ENCODE data around the gene EIF2D. TPM values are rescaled to one million over a fixed set of nuclear protein-coding genes. Genes with fewer than 3 reads are reported as not detected.

Gene EIF2D
- total RNA-seq, 1 experiment from 2014 or later, result 110 TPM

DNA sequence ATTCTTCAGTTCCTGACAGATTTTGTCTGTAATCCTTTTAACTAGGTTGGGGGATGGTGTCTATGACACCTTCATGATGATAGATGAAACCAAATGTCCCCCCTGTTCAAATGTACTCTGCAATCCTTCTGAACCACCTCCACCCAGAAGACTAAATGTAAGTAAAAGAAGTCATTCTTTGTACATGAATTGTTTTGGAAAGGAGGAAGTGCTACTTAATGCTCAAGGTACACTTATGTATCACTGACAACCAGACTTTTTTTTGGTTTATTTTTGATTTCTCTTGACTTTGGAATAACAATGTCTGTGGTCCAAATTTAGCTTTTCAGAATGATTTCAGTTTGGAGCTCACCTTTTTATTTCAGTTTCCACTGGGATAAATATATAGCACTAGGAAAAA is 25.3 kb upstream of the EIF2D start:
- ChIA-PET CTCF (interaction anchor here (0.5 to 36.8 kb wide), 7 partner anchors 23 to 274 kb away, joined by 3 to 1191 read pairs (median 5); partner anchors contain the start of gene EIF2D), POLR2A (interaction anchor here (0.7 to 13.3 kb wide), 12 partner anchors 9 to 391 kb away, joined by 3 to 215 read pairs (median 5); partner anchors contain the start of genes EIF2D and MAPKAPK2)
- Mint-ChIP-seq H3K4me1 (ENCODE audit: insufficient read depth, unreplicated experiment) (peaks cover 38% of the 10 kb centered on the region), H3K4me3 (ENCODE audit: unreplicated experiment) (peak overlapping the region; percentile 89), H3K36me3 (ENCODE audit: insufficient read depth, unreplicated experiment) (peaks cover 40% of the 10 kb centered on the region), H3K27me3 (ENCODE audit: insufficient read depth, unreplicated experiment) (no peaks in the 10 kb centered on the region), H3K9me3 (ENCODE audit: unreplicated experiment) (no peaks in the 10 kb centered on the region), H3K27ac (ENCODE audit: low read depth, unreplicated experiment) (peak overlapping the region; percentile 46)
- no TSS peak for BruUV-seq (replicated peaks)
- TF ChIP-seq, protein P1, sequence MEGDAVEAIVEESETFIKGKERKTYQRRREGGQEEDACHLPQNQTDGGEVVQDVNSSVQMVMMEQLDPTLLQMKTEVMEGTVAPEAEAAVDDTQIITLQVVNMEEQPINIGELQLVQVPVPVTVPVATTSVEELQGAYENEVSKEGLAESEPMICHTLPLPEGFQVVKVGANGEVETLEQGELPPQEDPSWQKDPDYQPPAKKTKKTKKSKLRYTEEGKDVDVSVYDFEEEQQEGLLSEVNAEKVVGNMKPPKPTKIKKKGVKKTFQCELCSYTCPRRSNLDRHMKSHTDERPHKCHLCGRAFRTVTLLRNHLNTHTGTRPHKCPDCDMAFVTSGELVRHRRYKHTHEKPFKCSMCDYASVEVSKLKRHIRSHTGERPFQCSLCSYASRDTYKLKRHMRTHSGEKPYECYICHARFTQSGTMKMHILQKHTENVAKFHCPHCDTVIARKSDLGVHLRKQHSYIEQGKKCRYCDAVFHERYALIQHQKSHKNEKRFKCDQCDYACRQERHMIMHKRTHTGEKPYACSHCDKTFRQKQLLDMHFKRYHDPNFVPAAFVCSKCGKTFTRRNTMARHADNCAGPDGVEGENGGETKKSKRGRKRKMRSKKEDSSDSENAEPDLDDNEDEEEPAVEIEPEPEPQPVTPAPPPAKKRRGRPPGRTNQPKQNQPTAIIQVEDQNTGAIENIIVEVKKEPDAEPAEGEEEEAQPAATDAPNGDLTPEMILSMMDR (IDR thresholded peaks at IDR 0.05; ENCODE audit: unreplicated experiment), result no peak
- intact Hi-C loops (cut with micrococcal nuclease), result loop anchor here (10.0 kb wide), 1 partner anchor 437 kb away; no protein-coding TSS in a partner anchor
- no peak for DNase-seq (ENCODE audit: unreplicated experiment)

DNA sequence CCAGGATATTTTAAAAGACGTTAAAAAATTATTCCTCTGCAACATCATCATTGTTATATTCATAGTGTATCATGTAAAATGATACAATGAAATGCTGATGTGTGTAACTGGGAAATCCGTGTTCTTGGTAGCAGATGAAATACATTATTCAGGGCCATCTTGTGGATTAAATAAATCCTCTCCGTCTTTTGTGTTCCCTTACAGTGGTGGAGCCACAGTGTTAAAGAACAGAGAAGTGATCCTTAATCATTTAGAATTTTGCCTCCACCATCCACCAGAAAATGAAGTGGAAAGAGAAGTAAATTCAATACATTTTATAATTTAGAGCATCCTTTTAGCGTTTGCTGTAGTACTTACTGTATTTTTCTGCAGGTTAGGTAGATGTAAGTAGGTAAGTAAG is 24.4 kb upstream of the EIF2D start:
- BruUV-seq (replicated peaks), result no TSS peak
- Mint-ChIP-seq H3K4me3 (ENCODE audit: unreplicated experiment) (peak overlapping the region; percentile 89), H3K36me3 (ENCODE audit: insufficient read depth, unreplicated experiment) (peaks cover 40% of the 10 kb centered on the region), H3K4me1 (ENCODE audit: insufficient read depth, unreplicated experiment) (peaks cover 38% of the 10 kb centered on the region), H3K27ac (ENCODE audit: low read depth, unreplicated experiment) (peak overlapping the region; percentile 82), H3K9me3 (ENCODE audit: unreplicated experiment) (no peaks in the 10 kb centered on the region), H3K27me3 (ENCODE audit: insufficient read depth, unreplicated experiment) (no peaks in the 10 kb centered on the region)
- intact Hi-C loops (cut with micrococcal nuclease), result loop anchor here (10.0 kb wide), 1 partner anchor 438 kb away; no protein-coding TSS in a partner anchor
- TF ChIP-seq, protein P1 (IDR thresholded peaks at IDR 0.05; ENCODE audit: unreplicated experiment), result no peak
- CTCF ChIA-PET, result interaction anchor here (1.6 to 36.8 kb wide), 6 partner anchors 24 to 345 kb away, joined by 3 to 1191 read pairs (median 116); partner anchors contain the start of gene EIF2D
- DNase-seq (ENCODE audit: unreplicated experiment), result no peak
- POLR2A ChIA-PET, result interaction anchor here (0.7 to 13.3 kb wide), 19 partner anchors 9 to 393 kb away, joined by 3 to 215 read pairs (median 14); partner anchors contain the start of genes EIF2D and MAPKAPK2

DNA sequence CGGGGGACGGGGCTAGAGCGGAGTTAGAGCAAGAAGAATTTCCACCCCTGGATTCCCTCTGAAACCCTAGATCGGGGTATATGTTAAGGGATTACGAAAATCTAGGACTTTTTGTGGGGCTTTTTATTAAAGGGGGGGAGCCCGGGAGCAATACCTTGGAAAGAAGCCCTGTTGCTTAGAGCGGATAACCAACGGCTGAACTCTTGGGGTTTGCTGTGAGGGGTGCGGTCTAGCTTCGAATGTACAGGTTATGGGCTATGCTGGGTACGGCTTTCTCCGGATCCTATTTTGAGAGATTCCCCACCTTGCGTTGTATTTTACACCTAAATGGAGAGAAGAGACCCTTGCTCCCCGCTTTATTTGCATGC is 23.7 kb upstream of the EIF2D start:
- H3K4me1 Mint-ChIP-seq (ENCODE audit: insufficient read depth, unreplicated experiment), result peaks cover 38% of the 10 kb centered on the region
- no TSS peak for BruUV-seq (replicated peaks)
- intact Hi-C loops (cut with micrococcal nuclease), result loop anchor here (2.0 to 10.0 kb wide), 2 partner anchors 89 to 439 kb away; no protein-coding TSS in a partner anchor
- H3K9me3 Mint-ChIP-seq (ENCODE audit: unreplicated experiment), result no peaks in the 10 kb centered on the region
- H3K4me3 Mint-ChIP-seq (ENCODE audit: unreplicated experiment), result peak overlapping the region; percentile 89
- peak; percentile 53 for DNase-seq (ENCODE audit: unreplicated experiment)
- peaks cover 35% of the 10 kb centered on the region for H3K36me3 Mint-ChIP-seq (ENCODE audit: insufficient read depth, unreplicated experiment)
- TF ChIP-seq, protein P1 (IDR thresholded peaks at IDR 0.05; ENCODE audit: unreplicated experiment), result no peak
- ChIA-PET POLR2A (interaction anchor here (0.7 to 13.3 kb wide), 42 partner anchors 9 to 1207 kb away, joined by 3 to 215 read pairs (median 5); partner anchors contain the start of genes C1orf116, EIF2D, IKBKE and MAPKAPK2), CTCF (interaction anchor here (0.6 to 36.8 kb wide), 16 partner anchors 25 to 346 kb away, joined by 3 to 1191 read pairs (median 10); partner anchors contain the start of gene EIF2D)
- H3K27ac Mint-ChIP-seq (ENCODE audit: low read depth, unreplicated experiment), result peak overlapping the region; percentile 82
- no peaks in the 10 kb centered on the region for H3K27me3 Mint-ChIP-seq (ENCODE audit: insufficient read depth, unreplicated experiment)
